Endothelial cell of umbilical vein (primary cell): ENCODE data around the gene PIWIL4. TPM values are rescaled to one million over a fixed set of nuclear protein-coding genes. Genes with fewer than 3 reads are reported as not detected.

ENCODE experiments used
- BruUV-seq: library from RNA; stranded (reverse); fragments of 400-500 nt; replicated peaks from 2 replicates; lab custom pipeline; 2021; lab: Mats Ljungman, UMichigan
- CTCF ChIA-PET: fragments of 300-600, 350-600 bp; sonication (Branson Sonifier 250); formaldehyde crosslinking; loops from one replicate; lab custom pipeline; 2021; ENCODE audit warnings: antibody characterized with exemption, inconsistent platforms; lab: Charles Lee
- POLR2A ChIA-PET: fragments of 300-600, 350-600 bp; sonication (Branson Sonifier 250); formaldehyde crosslinking; loops from one replicate; lab custom pipeline; 2021; ENCODE audit warnings: antibody characterized with exemption, inconsistent platforms; lab: Charles Lee
- DNase-seq: peaks from one replicate; pipeline ENCODE4 v3.0.0-alpha.2; 2011; ENCODE audit warnings: low read depth, low spot score
- FAIRE-seq: peaks from 2 replicates; lab custom pipeline; 2011; peaks lifted over from hg19 to GRCh38; lab: Jason Lieb, UNC
- H2AFZ ChIP-seq: 2 replicates; pipeline ENCODE4 v1.6.0; 2012; ENCODE audit warnings: low read depth, low read length, control low read depth, inconsistent platforms
- H3K27ac ChIP-seq: 2 replicates; pipeline ENCODE4 v1.5.1; 2011; ENCODE audit warnings: low read depth, mild to moderate bottlenecking, control low read depth, low read length, moderate library complexity; ENCODE audit not compliant: insufficient read depth
- H3K27me3 ChIP-seq, 2 experiments: 2 replicates each; pipeline versions ENCODE4 v1.6.0 to v1.6.1; 2011; ENCODE audit warnings: low read length in 2 of 2, mixed read lengths in 1 of 2; ENCODE audit not compliant: control insufficient read depth in 2 of 2, insufficient read depth in 2 of 2
- H3K36me3 ChIP-seq, 2 experiments: 2 replicates in 1 of 2; 3 replicates in 1 of 2; pipeline ENCODE4 v1.5.1; 2011; ENCODE audit warnings: low read length in 2 of 2, mild to moderate bottlenecking in 1 of 2, moderate library complexity in 1 of 2; ENCODE audit not compliant: control insufficient read depth in 2 of 2, insufficient read depth in 2 of 2; ENCODE audit errors: extremely low read depth in 1 of 2
- H3K4me1 ChIP-seq: 3 replicates; pipeline ENCODE4 v1.5.1; 2011; ENCODE audit warnings: mild to moderate bottlenecking, low read length; ENCODE audit not compliant: control insufficient read depth, insufficient read depth; ENCODE audit errors: extremely low read depth
- H3K4me2 ChIP-seq: 2 replicates; pipeline ENCODE4 v1.6.1; 2011; ENCODE audit warnings: low read length, control low read depth, mixed read lengths; ENCODE audit not compliant: insufficient read depth
- H3K4me3 ChIP-seq, 3 experiments: fragments of 200-600 bp in 1 of 3; sonication (generic), shearing (Covaris generic) in 1 of 3; replicated peaks in 1 of 3; 2 replicates each; pipeline ENCODE4 v1.5.1; 2011 to 2016; ENCODE audit warnings: control low read depth in 3 of 3, low read length in 3 of 3, mild to moderate bottlenecking in 2 of 3, inconsistent platforms in 1 of 3, low read depth in 1 of 3, moderate library complexity in 1 of 3; ENCODE audit not compliant: insufficient read depth in 1 of 3
- H3K79me2 ChIP-seq: 2 replicates; pipeline ENCODE4 v1.6.0; 2012; ENCODE audit warnings: low read length, inconsistent platforms; ENCODE audit not compliant: control insufficient read depth, insufficient read depth
- H3K9ac ChIP-seq: replicated peaks from 2 replicates; pipeline ENCODE3; 2011; ENCODE audit warnings: low read length, control low read depth; ENCODE audit not compliant: insufficient read depth; ENCODE audit errors: extremely low read depth
- H3K9me1 ChIP-seq: replicated peaks from 3 replicates; pipeline ENCODE4 v1.6.0; 2011; ENCODE audit warnings: mild to moderate bottlenecking, low read length; ENCODE audit not compliant: control insufficient read depth, insufficient read depth; ENCODE audit errors: extremely low read depth
- H3K9me3 ChIP-seq: replicated peaks from 2 replicates; pipeline ENCODE4 v1.5.1; 2012; ENCODE audit warnings: low read length, inconsistent platforms; ENCODE audit not compliant: control insufficient read depth, insufficient read depth
- H4K20me1 ChIP-seq: replicated peaks from 2 replicates; pipeline ENCODE3; 2011; ENCODE audit warnings: mild to moderate bottlenecking, low read length; ENCODE audit not compliant: control insufficient read depth, insufficient read depth; ENCODE audit errors: extremely low read depth
- EZH2 ChIP-seq: IDR thresholded peaks from 2 replicates; pipeline ENCODE4 v1.6.1; 2012; ENCODE audit warnings: borderline replicate concordance, low read depth, mild to moderate bottlenecking, moderate library complexity, low read length, inconsistent platforms; ENCODE audit not compliant: severe bottlenecking
- FOS ChIP-seq: IDR thresholded peaks from 2 replicates; pipeline ENCODE4 v1.6.1; 2011; ENCODE audit warnings: mild to moderate bottlenecking, low read length, moderate library complexity, borderline replicate concordance; ENCODE audit not compliant: insufficient read depth
- GATA2 ChIP-seq: IDR thresholded peaks from 2 replicates; pipeline ENCODE4 v1.7.0; 2011; ENCODE audit warnings: low read depth, mild to moderate bottlenecking, moderate library complexity, mixed read lengths, low read length; ENCODE audit not compliant: insufficient read length, insufficient read depth
- JUN ChIP-seq: IDR thresholded peaks from 2 replicates; pipeline ENCODE4 v1.6.1; 2011; ENCODE audit warnings: borderline replicate concordance, low read depth; ENCODE audit not compliant: insufficient read length, insufficient read depth
- MYC ChIP-seq: IDR thresholded peaks from one replicate; pipeline ENCODE4 v1.6.1; 2011; ENCODE audit warnings: mild to moderate bottlenecking, low read depth, low read length
- POLR2A ChIP-seq: IDR thresholded peaks from 2 replicates; pipeline ENCODE4 v1.6.1; 2012; ENCODE audit warnings: low read depth, mild to moderate bottlenecking, control low read depth, low read length
- POLR2AphosphoS5 ChIP-seq: IDR thresholded peaks from 2 replicates; pipeline ENCODE4 v1.6.1; 2012; ENCODE audit warnings: low read depth, mild to moderate bottlenecking, control low read depth, low read length, moderate library complexity; ENCODE audit not compliant: insufficient read depth
- dilution Hi-C: fragments of 300-500 bp; cut with MboI; formaldehyde crosslinking; loops from one replicate; pipeline ENCODE4 v1.15.0; 2019; ENCODE audit warnings: low sequenced_read_pairs; ENCODE audit not compliant: extremely low pct_ligation_motif_present
- intact Hi-C: fragments of 100-400 bp; cut with micrococcal nuclease; formaldehyde crosslinking; loops from one replicate; pipeline ENCODE4 v1.10.0; 2022
- polyA plus RNA-seq, 4 experiments: library from polyadenylated mRNA; depleted of rRNA in 3 of 4; stranded (reverse) in 3 of 4; unstranded in 1 of 4; fragments of >200 nt; gene quantifications; 2 replicates each; pipeline versions ENCODE4 v1.2.1 to v1.2.3, GENCODE V29; 2011 to 2012; ENCODE audit warnings: missing spikeins in 1 of 4
- total RNA-seq: library from RNA; stranded (reverse); gene quantifications from 2 replicates; pipeline ENCODE4 v1.2.3, GENCODE V29; 2021
- TF ChIP-seq, protein P1 (sequence below), 2 donors: IDR thresholded peaks; 1 replicate in 1 of 2; 2 replicates in 1 of 2; pipeline ENCODE4 v1.5.1; 2011; ENCODE audit warnings: low read length in 2 of 2, mild to moderate bottlenecking in 2 of 2, moderate library complexity in 2 of 2, control low read depth in 1 of 2, inconsistent platforms in 1 of 2, low read depth in 1 of 2; ENCODE audit not compliant: insufficient read depth in 1 of 2; ENCODE audit errors: extremely low read depth in 1 of 2
- TF ChIP-seq, protein P2 (sequence below): IDR thresholded peaks from 2 replicates; pipeline ENCODE4 v1.6.1; 2011; ENCODE audit not compliant: insufficient read depth, insufficient read length

Gene PIWIL4
- total and polyA plus RNA-seq, 2 donors (not counting 3 experiments of a cell fraction or from before 2014, with no cell fraction given), result 0.55 to 0.64 TPM

DNA sequence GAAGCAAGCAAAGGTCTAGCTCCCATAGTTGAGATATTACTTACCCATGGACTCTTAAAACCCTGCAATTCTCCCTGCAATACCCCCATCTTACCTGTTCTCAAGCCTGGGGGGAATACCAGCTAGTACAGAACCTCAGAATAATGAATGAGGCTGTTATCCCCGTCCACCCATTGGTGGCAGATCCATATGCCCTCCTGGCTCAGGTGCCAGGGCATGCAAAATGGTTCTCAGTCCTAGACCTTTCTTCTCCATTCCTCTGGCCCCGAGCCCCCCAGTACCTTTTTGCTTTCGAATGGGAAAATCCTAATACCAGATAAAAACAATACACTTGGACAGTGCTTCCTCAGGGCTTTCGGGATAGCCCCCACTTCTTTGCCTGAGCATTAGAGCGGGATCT lies 86.4 kb downstream of the PIWIL4 start:
- intact Hi-C loops (no loop called here), dilution Hi-C loops (no loop called here)
- FAIRE-seq (no peak), DNase-seq (no peak)
- no peaks in the 10 kb centered on the region for H3K4me1 ChIP-seq
- H3K4me3 ChIP-seq, result no peak overlapping the region
- no peaks in the 10 kb centered on the region for H3K79me2 ChIP-seq
- H3K9me1 ChIP-seq, result no peaks in the 10 kb centered on the region
- POLR2A ChIA-PET, result no interaction called here
- H3K9me3 ChIP-seq, result no peaks in the 10 kb centered on the region
- H2AFZ ChIP-seq, result no peak overlapping the region
- no peaks in the 10 kb centered on the region for H4K20me1 ChIP-seq
- H3K36me3 ChIP-seq, result no peaks in the 10 kb centered on the region
- peaks cover 9 to 12% of the 10 kb centered on the region in 2 experiments for H3K27me3 ChIP-seq
- H3K9ac ChIP-seq, result no peak overlapping the region
- no peak overlapping the region for H3K27ac ChIP-seq
- CTCF ChIA-PET, result interaction anchor here (0.6 kb wide), 1 partner anchor 295 kb away, joined by 3 read pairs; no protein-coding TSS in a partner anchor
- TF ChIP-seq POLR2A, result no peak
- no peak for TF ChIP-seq GATA2
- no peak for TF ChIP-seq EZH2
- TF ChIP-seq POLR2AphosphoS5, result no peak
- TF ChIP-seq, protein P1, sequence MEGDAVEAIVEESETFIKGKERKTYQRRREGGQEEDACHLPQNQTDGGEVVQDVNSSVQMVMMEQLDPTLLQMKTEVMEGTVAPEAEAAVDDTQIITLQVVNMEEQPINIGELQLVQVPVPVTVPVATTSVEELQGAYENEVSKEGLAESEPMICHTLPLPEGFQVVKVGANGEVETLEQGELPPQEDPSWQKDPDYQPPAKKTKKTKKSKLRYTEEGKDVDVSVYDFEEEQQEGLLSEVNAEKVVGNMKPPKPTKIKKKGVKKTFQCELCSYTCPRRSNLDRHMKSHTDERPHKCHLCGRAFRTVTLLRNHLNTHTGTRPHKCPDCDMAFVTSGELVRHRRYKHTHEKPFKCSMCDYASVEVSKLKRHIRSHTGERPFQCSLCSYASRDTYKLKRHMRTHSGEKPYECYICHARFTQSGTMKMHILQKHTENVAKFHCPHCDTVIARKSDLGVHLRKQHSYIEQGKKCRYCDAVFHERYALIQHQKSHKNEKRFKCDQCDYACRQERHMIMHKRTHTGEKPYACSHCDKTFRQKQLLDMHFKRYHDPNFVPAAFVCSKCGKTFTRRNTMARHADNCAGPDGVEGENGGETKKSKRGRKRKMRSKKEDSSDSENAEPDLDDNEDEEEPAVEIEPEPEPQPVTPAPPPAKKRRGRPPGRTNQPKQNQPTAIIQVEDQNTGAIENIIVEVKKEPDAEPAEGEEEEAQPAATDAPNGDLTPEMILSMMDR (IDR thresholded peaks at IDR 0.05; ENCODE audit: extremely low read depth in 1 of 2, insufficient read depth in 1 of 2, low read depth in 1 of 2, low read length in 2 of 2), result no peak
- TF ChIP-seq MYC, result no peak
- TF ChIP-seq FOS, result no peak
- TF ChIP-seq JUN, result no peak
- TF ChIP-seq, protein P2, sequence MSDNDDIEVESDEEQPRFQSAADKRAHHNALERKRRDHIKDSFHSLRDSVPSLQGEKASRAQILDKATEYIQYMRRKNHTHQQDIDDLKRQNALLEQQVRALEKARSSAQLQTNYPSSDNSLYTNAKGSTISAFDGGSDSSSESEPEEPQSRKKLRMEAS, result no peak
- no TSS peak for BruUV-seq
- H3K4me2 ChIP-seq, result no peak overlapping the region
